Measurements from ENCODE around the gene EFHC1.

The EFHC1 gene

GRCh38 chr6:52483671-52484003, 63.5 kb downstream of the EFHC1 start:
- TF ChIP-seq TOX (CRISPR knock-in tag; IDR thresholded peaks at IDR 0.05; ENCODE audit: borderline replicate concordance), result no peak
- TF ChIP-seq POU6F1 (CRISPR knock-in tag; IDR thresholded peaks at IDR 0.05; ENCODE audit: borderline replicate concordance, low read depth), result no peak
- TF ChIP-seq BACH2 (CRISPR knock-in tag; IDR thresholded peaks at IDR 0.05; ENCODE audit: borderline replicate concordance), result no peak
- no peak for TF ChIP-seq ZNF565 (CRISPR knock-in tag; conservative IDR thresholded peaks at IDR 0.05; ENCODE audit: low read depth)
- no peak for TF ChIP-seq GLIS3 (CRISPR knock-in tag; IDR thresholded peaks at IDR 0.05)
- TF ChIP-seq ZNF8 (CRISPR knock-in tag; IDR thresholded peaks at IDR 0.05), result no peak
- TF ChIP-seq OSR1 (CRISPR knock-in tag; IDR thresholded peaks at IDR 0.05), result no peak
- no peak for TF ChIP-seq ZFP3 (CRISPR knock-in tag; IDR thresholded peaks at IDR 0.05)
- no peak for TF ChIP-seq ARNTL (CRISPR knock-in tag; IDR thresholded peaks at IDR 0.05; ENCODE audit: borderline replicate concordance, low read depth)
- TF ChIP-seq PATZ1 (CRISPR knock-in tag; IDR thresholded peaks at IDR 0.05; ENCODE audit: borderline replicate concordance), result no peak
- no peak for TF ChIP-seq TCF4 (CRISPR knock-in tag; IDR thresholded peaks at IDR 0.05; ENCODE audit: borderline replicate concordance)
- no peak for TF ChIP-seq SNAI2 (CRISPR knock-in tag; IDR thresholded peaks at IDR 0.05)
- TF ChIP-seq PPARA (CRISPR knock-in tag; IDR thresholded peaks at IDR 0.05; ENCODE audit: borderline replicate concordance), result no peak
- TF ChIP-seq CSDC2 (CRISPR knock-in tag; IDR thresholded peaks at IDR 0.05), result no peak
- no peak for TF ChIP-seq ZNF70 (CRISPR knock-in tag; IDR thresholded peaks at IDR 0.05)
- no peak for TF ChIP-seq ESRRG (CRISPR knock-in tag; IDR thresholded peaks at IDR 0.05)
- ATAC-seq, result no peak

GRCh38 chr6:52489881-52490280, 69.7 kb downstream of the EFHC1 start:
- ATAC-seq, result no peak
- TF ChIP-seq POU6F1 (CRISPR knock-in tag; IDR thresholded peaks at IDR 0.05; ENCODE audit: borderline replicate concordance, low read depth) (no peak), BACH2 (CRISPR knock-in tag; IDR thresholded peaks at IDR 0.05; ENCODE audit: borderline replicate concordance) (no peak), CSRNP3 (CRISPR knock-in tag; IDR thresholded peaks at IDR 0.05) (no peak)

GRCh38 chr6:52491203-52492069, 71.3 kb downstream of the EFHC1 start:
- no peak for TF ChIP-seq TOX (CRISPR knock-in tag; IDR thresholded peaks at IDR 0.05; ENCODE audit: borderline replicate concordance)
- TF ChIP-seq GLIS3 (CRISPR knock-in tag; IDR thresholded peaks at IDR 0.05), result no peak
- no peak for TF ChIP-seq TSHZ2 (CRISPR knock-in tag; IDR thresholded peaks at IDR 0.05)
- no peak for TF ChIP-seq SNAI2 (CRISPR knock-in tag; IDR thresholded peaks at IDR 0.05)
- no peak for TF ChIP-seq ARNTL (CRISPR knock-in tag; IDR thresholded peaks at IDR 0.05; ENCODE audit: borderline replicate concordance, low read depth)
- no peak for TF ChIP-seq BACH2 (CRISPR knock-in tag; IDR thresholded peaks at IDR 0.05; ENCODE audit: borderline replicate concordance)
- no peak for TF ChIP-seq ESRRG (CRISPR knock-in tag; IDR thresholded peaks at IDR 0.05)
- no peak for TF ChIP-seq PATZ1 (CRISPR knock-in tag; IDR thresholded peaks at IDR 0.05; ENCODE audit: borderline replicate concordance)
- TF ChIP-seq ZC3H10 (CRISPR knock-in tag; IDR thresholded peaks at IDR 0.05), result no peak
- TF ChIP-seq ZFP3 (CRISPR knock-in tag; IDR thresholded peaks at IDR 0.05), result no peak
- no peak for TF ChIP-seq TCF4 (CRISPR knock-in tag; IDR thresholded peaks at IDR 0.05; ENCODE audit: borderline replicate concordance)
- no peak for TF ChIP-seq RARB (CRISPR knock-in tag; IDR thresholded peaks at IDR 0.05)
- TF ChIP-seq CSDC2 (CRISPR knock-in tag; IDR thresholded peaks at IDR 0.05), result no peak
- no peak for TF ChIP-seq ZNF8 (CRISPR knock-in tag; IDR thresholded peaks at IDR 0.05)
- no peak for TF ChIP-seq ZNF565 (CRISPR knock-in tag; conservative IDR thresholded peaks at IDR 0.05; ENCODE audit: low read depth)
- TF ChIP-seq ZFP30 (CRISPR knock-in tag; IDR thresholded peaks at IDR 0.05), result no peak
- no peak for TF ChIP-seq OSR1 (CRISPR knock-in tag; IDR thresholded peaks at IDR 0.05)
- no peak; the same call in 2 of the 3 replicates for ATAC-seq
